ENCODE data around the gene PRKAR2B.

PRKAR2B gene

GRCh38 chr7:107151538-107151937 lies 107.0 kb downstream of the PRKAR2B start:
- TF ChIP-seq TAF1 (IDR thresholded peaks at IDR 0.05; ENCODE audit: borderline replicate concordance, insufficient read depth, low read length) (no peak), SIN3A (IDR thresholded peaks at IDR 0.05; ENCODE audit: borderline replicate concordance, insufficient read depth, low read length) (no peak), FOXP2 (optimal IDR thresholded peaks at IDR 0.05; ENCODE audit: borderline replicate concordance, extremely low read depth, extremely low read length, insufficient read depth) (no peak), POLR2AphosphoS5 (IDR thresholded peaks at IDR 0.05; ENCODE audit: low read depth, low read length) (no peak)
- TF ChIP-seq, protein P1, sequence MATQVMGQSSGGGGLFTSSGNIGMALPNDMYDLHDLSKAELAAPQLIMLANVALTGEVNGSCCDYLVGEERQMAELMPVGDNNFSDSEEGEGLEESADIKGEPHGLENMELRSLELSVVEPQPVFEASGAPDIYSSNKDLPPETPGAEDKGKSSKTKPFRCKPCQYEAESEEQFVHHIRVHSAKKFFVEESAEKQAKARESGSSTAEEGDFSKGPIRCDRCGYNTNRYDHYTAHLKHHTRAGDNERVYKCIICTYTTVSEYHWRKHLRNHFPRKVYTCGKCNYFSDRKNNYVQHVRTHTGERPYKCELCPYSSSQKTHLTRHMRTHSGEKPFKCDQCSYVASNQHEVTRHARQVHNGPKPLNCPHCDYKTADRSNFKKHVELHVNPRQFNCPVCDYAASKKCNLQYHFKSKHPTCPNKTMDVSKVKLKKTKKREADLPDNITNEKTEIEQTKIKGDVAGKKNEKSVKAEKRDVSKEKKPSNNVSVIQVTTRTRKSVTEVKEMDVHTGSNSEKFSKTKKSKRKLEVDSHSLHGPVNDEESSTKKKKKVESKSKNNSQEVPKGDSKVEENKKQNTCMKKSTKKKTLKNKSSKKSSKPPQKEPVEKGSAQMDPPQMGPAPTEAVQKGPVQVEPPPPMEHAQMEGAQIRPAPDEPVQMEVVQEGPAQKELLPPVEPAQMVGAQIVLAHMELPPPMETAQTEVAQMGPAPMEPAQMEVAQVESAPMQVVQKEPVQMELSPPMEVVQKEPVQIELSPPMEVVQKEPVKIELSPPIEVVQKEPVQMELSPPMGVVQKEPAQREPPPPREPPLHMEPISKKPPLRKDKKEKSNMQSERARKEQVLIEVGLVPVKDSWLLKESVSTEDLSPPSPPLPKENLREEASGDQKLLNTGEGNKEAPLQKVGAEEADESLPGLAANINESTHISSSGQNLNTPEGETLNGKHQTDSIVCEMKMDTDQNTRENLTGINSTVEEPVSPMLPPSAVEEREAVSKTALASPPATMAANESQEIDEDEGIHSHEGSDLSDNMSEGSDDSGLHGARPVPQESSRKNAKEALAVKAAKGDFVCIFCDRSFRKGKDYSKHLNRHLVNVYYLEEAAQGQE (IDR thresholded peaks at IDR 0.05; ENCODE audit: insufficient read depth in 1 of 2, low read depth in 2 of 2, low read length in 2 of 2) = no peak

DNA sequence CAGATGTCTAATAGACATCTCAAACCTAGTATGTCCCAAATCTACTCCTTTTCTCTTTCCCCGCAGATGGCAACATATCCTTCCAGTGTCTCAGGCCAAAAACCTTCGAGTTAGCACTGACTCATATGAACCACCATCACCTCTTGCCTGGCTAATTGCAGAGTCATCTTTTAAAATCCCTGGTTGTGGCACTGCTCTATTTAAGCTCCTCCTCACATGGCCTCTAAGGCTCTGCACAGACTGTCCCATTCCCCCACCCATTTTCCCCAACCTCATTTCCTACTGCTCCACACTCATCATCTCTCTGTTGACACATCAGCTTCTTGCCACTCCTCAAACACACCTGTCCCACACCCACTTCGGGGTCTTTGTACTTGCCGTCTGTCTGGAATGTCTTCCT lies 107.5 kb downstream of the PRKAR2B start:
- TF ChIP-seq SIN3A (IDR thresholded peaks at IDR 0.05; ENCODE audit: borderline replicate concordance, insufficient read depth, low read length) = no peak
- TF ChIP-seq, protein P1 (IDR thresholded peaks at IDR 0.05; ENCODE audit: insufficient read depth in 1 of 2, low read depth in 2 of 2, low read length in 2 of 2) = no peak
- no peak for TF ChIP-seq FOXP2 (optimal IDR thresholded peaks at IDR 0.05; ENCODE audit: borderline replicate concordance, extremely low read depth, extremely low read length, insufficient read depth)
- no peak for TF ChIP-seq POLR2AphosphoS5 (IDR thresholded peaks at IDR 0.05; ENCODE audit: low read depth, low read length)
- TF ChIP-seq TAF1 (IDR thresholded peaks at IDR 0.05; ENCODE audit: borderline replicate concordance, insufficient read depth, low read length) = no peak

DNA sequence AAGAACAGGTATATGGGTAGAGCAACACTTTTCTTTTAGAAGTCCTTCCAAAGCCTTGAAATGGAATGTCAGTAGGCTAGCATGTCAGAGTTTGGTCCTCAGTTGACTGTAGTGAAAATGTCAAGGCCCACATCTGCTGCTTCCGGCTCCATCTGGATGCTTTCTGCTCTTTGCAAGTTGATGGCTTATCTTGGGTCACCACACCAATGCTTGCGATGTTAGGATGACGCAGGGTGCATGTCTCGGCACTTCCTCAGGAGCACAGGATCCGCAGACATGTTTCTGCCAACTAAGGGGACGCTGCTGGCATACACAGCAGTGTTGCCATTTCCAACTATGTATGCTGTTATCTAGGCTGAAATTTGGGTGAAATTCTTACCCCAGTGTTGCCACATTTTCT lies 110.3 kb downstream of the PRKAR2B start:
- TF ChIP-seq, protein P1 (IDR thresholded peaks at IDR 0.05; ENCODE audit: insufficient read depth in 1 of 2, low read depth in 2 of 2, low read length in 2 of 2) = no peak
- no peak for TF ChIP-seq FOXP2 (optimal IDR thresholded peaks at IDR 0.05; ENCODE audit: borderline replicate concordance, extremely low read depth, extremely low read length, insufficient read depth)

DNA sequence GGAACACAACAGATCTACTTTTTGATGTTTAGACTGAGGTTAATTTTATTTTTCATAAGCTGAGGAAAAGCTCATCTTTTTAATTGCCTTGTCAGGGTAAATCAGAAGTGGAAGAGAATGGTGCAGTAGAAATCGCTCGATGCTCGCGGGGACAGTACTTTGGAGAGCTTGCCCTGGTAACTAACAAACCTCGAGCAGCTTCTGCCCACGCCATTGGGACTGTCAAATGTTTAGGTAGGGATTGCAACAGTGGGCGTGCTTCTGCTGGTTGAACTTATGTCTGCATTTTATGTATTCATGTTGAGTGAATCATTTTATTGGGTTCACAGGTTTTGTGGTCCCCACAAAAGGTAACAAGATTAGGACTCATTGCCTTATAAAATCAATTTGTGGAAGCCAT lies 112.6 kb downstream of the PRKAR2B start:
- no peak for TF ChIP-seq FOXP2 (optimal IDR thresholded peaks at IDR 0.05; ENCODE audit: borderline replicate concordance, extremely low read depth, extremely low read length, insufficient read depth)

- TF ChIP-seq, protein P1 (IDR thresholded peaks at IDR 0.05; ENCODE audit: insufficient read depth in 1 of 2, low read depth in 2 of 2, low read length in 2 of 2) = no peak
- TF ChIP-seq POLR2AphosphoS5 (IDR thresholded peaks at IDR 0.05; ENCODE audit: low read depth, low read length) (no peak), FOXP2 (optimal IDR thresholded peaks at IDR 0.05; ENCODE audit: borderline replicate concordance, extremely low read depth, extremely low read length, insufficient read depth) (no peak), TAF1 (IDR thresholded peaks at IDR 0.05; ENCODE audit: borderline replicate concordance, insufficient read depth, low read length) (no peak), SIN3A (IDR thresholded peaks at IDR 0.05; ENCODE audit: borderline replicate concordance, insufficient read depth, low read length) (no peak)
These were observed 113.5 kb downstream of the PRKAR2B start for GRCh38 chr7:107158028-107158427.

Measured in PFSK-1 (cell line).